ENCODE measurements around the gene MYH13.

The MYH13 gene

DNA sequence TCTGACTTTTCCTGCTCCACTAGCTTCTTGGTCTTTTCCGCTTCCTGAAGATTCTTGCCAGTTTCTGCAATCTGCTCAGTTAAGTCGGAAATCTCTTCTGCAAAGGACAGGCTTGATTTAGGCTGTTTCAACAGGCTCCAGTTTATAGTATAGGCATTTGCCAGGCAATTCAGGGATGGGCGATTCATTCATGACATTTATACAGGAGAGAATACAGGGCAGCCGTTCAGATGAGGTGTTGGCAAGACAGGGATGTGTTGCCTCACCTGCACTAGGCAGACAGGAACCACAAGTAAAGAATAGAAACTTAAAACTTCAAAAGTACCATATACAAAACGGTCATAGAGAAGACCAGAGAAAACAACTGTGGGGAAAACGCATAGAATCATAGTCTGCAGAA, 61.7 kb downstream of the MYH13 start:
- no peak for TF ChIP-seq HDGF (IDR thresholded peaks at IDR 0.05; ENCODE audit: borderline replicate concordance)
- no peak for TF ChIP-seq ARNT (IDR thresholded peaks at IDR 0.05)
- TF ChIP-seq ELF4 (IDR thresholded peaks at IDR 0.05): no peak
- no peak for TF ChIP-seq FOXM1 (IDR thresholded peaks at IDR 0.05; ENCODE audit: borderline replicate concordance)
- CTCF ChIA-PET: no interaction called here
- no peak for DNase-seq (ENCODE audit: extremely low spot score)
- POLR2A ChIA-PET: no interaction called here

DNA sequence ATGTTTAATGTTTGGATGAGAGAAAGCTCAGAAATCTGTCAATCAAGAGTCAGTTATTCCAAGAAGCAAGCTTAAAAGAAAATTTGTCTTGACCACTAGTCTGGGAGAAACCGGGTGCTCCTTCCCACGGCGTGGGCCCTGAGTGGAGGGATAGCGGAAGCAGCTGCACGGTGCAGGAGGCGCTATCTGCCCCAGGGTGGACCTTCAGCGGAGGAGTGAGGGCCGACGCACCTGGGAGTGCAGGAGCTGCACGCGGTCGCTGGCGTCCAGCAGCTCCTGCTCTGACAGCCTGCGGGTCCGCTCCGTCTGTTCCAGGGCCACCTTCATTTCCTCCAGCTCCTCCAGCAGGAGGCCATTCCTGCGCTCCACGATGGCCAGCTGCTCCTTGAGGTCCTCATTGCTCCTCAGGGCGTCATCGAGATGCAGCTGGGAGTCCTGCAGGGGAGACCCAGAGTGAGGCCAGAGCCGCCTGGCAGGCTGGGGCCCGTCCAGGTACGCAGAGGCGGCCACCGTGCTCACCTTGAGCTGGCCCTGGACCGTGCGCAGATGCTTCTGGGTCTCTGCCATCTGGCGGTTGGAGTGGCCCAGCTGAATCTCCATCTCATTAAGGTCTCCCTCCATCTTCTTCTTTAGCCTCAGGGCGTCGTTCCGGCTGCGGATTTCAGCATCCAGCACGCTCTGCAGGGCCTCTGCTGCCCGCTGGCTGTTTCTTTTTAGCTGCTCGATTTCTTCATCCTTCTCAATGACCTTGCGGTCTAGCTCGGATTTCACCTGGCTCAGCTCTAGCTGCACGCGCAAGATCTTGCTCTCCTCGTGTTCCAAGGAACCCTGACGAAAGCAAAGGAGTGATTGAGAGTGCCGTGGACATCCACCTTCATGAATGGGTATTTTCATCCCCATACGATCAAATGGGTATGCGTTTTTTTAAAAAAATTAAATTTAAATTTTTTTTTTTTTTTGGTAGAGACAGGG, 63.5 kb downstream of the MYH13 start:
- no peak for DNase-seq (ENCODE audit: extremely low spot score)
- TF ChIP-seq HDGF (IDR thresholded peaks at IDR 0.05; ENCODE audit: borderline replicate concordance) (no peak), SUZ12 (IDR thresholded peaks at IDR 0.05) (no peak), FOXA1 (IDR thresholded peaks at IDR 0.05) (no peak), L3MBTL2 (conservative IDR thresholded peaks at IDR 0.05) (no peak), BHLHE40 (IDR thresholded peaks at IDR 0.05; ENCODE audit: borderline replicate concordance) (no peak), FOXK2 (IDR thresholded peaks at IDR 0.05) (no peak), LEF1 (IDR thresholded peaks at IDR 0.05; ENCODE audit: borderline replicate concordance) (no peak), TARDBP (IDR thresholded peaks at IDR 0.05) (no peak), SP1 (IDR thresholded peaks at IDR 0.05) (no peak), ELF4 (IDR thresholded peaks at IDR 0.05) (no peak), ARNT (IDR thresholded peaks at IDR 0.05) (no peak), NFRKB (IDR thresholded peaks at IDR 0.05) (no peak), CTBP1 (IDR thresholded peaks at IDR 0.05; ENCODE audit: borderline replicate concordance) (no peak), FOXM1 (IDR thresholded peaks at IDR 0.05; ENCODE audit: borderline replicate concordance) (no peak), ZNF384 (IDR thresholded peaks at IDR 0.05) (no peak)
- TF ChIP-seq, protein P1, sequence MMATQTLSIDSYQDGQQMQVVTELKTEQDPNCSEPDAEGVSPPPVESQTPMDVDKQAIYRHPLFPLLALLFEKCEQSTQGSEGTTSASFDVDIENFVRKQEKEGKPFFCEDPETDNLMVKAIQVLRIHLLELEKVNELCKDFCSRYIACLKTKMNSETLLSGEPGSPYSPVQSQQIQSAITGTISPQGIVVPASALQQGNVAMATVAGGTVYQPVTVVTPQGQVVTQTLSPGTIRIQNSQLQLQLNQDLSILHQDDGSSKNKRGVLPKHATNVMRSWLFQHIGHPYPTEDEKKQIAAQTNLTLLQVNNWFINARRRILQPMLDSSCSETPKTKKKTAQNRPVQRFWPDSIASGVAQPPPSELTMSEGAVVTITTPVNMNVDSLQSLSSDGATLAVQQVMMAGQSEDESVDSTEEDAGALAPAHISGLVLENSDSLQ (IDR thresholded peaks at IDR 0.05): no peak
- ChIA-PET POLR2A (interaction anchor here (1.0 kb wide), 1 partner anchor 13 kb away, joined by 4 read pairs; no protein-coding TSS in a partner anchor), CTCF (no interaction called here)

DNA sequence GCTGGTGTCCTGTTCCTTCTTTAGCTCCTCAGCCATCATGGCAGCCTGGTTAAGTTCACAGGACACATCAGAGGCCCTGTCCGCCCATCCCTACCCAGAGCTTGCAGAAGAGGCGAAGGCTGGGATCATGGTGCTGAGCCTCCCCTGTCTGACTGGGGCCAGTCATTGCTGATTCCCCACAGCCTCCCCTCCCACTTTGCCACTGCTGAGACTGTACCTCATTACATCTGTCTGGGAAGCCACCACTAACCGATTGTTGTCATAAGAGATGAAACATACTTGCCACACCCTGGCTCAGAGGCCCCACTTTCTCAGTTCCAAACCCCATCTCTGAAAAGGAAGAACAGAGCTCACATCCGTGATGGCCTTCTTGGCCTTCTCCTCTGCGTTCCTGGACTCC, 66.2 kb downstream of the MYH13 start:
- no peak for DNase-seq (ENCODE audit: extremely low spot score)
- ChIA-PET POLR2A (no interaction called here), CTCF (no interaction called here)
- TF ChIP-seq ZNF384 (IDR thresholded peaks at IDR 0.05) (no peak), FOXA1 (IDR thresholded peaks at IDR 0.05) (no peak), CTBP1 (IDR thresholded peaks at IDR 0.05; ENCODE audit: borderline replicate concordance) (no peak), NFRKB (IDR thresholded peaks at IDR 0.05) (no peak), SP1 (IDR thresholded peaks at IDR 0.05) (no peak), FOXM1 (IDR thresholded peaks at IDR 0.05; ENCODE audit: borderline replicate concordance) (no peak), L3MBTL2 (conservative IDR thresholded peaks at IDR 0.05) (no peak), ELF4 (IDR thresholded peaks at IDR 0.05) (no peak), SUZ12 (IDR thresholded peaks at IDR 0.05) (no peak), TARDBP (IDR thresholded peaks at IDR 0.05) (no peak), FOXK2 (IDR thresholded peaks at IDR 0.05) (no peak), ARNT (IDR thresholded peaks at IDR 0.05) (no peak), BHLHE40 (IDR thresholded peaks at IDR 0.05; ENCODE audit: borderline replicate concordance) (no peak), HDGF (IDR thresholded peaks at IDR 0.05; ENCODE audit: borderline replicate concordance) (no peak), LEF1 (IDR thresholded peaks at IDR 0.05; ENCODE audit: borderline replicate concordance) (no peak)
- TF ChIP-seq, protein P1 (IDR thresholded peaks at IDR 0.05): no peak

DNA sequence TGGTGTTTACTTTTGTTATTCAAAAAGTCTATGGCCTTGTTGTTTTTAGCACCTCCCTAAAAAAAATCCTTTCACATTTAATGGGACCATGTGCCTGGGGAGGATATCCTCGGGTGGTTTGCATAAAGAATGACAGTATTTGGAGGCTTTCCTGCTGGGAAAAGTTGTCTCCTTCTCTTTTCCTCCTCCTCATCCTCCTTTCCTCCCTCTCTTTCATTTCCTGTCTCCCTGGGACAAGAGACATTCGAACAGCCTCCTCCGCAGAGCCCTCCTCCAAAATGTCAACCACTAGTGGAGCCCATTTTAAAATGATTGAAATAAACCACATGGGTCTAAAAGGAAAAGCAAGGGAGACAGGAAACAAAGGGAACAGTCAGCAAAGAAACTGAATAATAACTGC, 67.4 kb downstream of the MYH13 start:
- POLR2A ChIA-PET: no interaction called here
- TF ChIP-seq FOXA1 (IDR thresholded peaks at IDR 0.05): no peak
- no peak for TF ChIP-seq FOXM1 (IDR thresholded peaks at IDR 0.05; ENCODE audit: borderline replicate concordance)
- TF ChIP-seq L3MBTL2 (conservative IDR thresholded peaks at IDR 0.05): no peak
- TF ChIP-seq TARDBP (IDR thresholded peaks at IDR 0.05): no peak
- TF ChIP-seq FOXK2 (IDR thresholded peaks at IDR 0.05): no peak
- no peak for TF ChIP-seq ELF4 (IDR thresholded peaks at IDR 0.05)
- no peak for TF ChIP-seq HDGF (IDR thresholded peaks at IDR 0.05; ENCODE audit: borderline replicate concordance)
- TF ChIP-seq ZNF384 (IDR thresholded peaks at IDR 0.05): no peak
- no peak for TF ChIP-seq NFRKB (IDR thresholded peaks at IDR 0.05)
- TF ChIP-seq SP1 (IDR thresholded peaks at IDR 0.05): no peak
- no peak for TF ChIP-seq CTBP1 (IDR thresholded peaks at IDR 0.05; ENCODE audit: borderline replicate concordance)
- TF ChIP-seq ARNT (IDR thresholded peaks at IDR 0.05): no peak
- no peak for TF ChIP-seq LEF1 (IDR thresholded peaks at IDR 0.05; ENCODE audit: borderline replicate concordance)
- TF ChIP-seq BHLHE40 (IDR thresholded peaks at IDR 0.05; ENCODE audit: borderline replicate concordance): no peak
- TF ChIP-seq, protein P1 (IDR thresholded peaks at IDR 0.05): no peak
- no peak for TF ChIP-seq SUZ12 (IDR thresholded peaks at IDR 0.05)
- no peak for DNase-seq (ENCODE audit: extremely low spot score)
- CTCF ChIA-PET: interaction anchor here (0.6 kb wide), 1 partner anchor 331 kb away, joined by 3 read pairs; no protein-coding TSS in a partner anchor

DNA sequence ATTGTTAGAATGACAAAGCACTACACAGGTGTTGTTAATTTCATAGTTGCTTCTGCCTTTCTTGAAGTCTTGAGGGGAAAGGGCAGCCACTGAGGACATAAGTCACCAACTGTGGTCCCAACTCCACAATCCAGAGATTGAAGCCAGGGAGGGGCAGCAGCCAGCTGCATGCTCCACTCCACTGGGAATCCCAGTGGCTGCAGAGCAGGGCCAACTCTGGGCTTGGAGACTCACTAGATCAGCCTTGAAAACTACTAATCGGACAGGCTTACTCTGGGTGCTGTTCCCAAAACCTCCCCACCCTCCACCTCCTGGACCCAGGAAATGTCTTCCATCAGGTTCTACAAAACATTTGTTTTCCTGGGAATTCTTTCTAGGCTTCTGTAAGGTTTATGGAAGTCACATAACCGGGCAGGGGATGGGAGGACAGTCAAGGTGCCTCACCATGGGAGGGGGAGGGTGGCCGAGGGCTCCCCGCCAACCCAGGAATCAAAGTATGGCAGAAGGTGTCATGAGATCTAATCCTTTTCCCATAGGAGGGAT, 68.0 kb downstream of the MYH13 start:
- POLR2A ChIA-PET: no interaction called here
- CTCF ChIA-PET: no interaction called here
- no peak for DNase-seq (ENCODE audit: extremely low spot score)
- TF ChIP-seq LEF1 (IDR thresholded peaks at IDR 0.05; ENCODE audit: borderline replicate concordance) (no peak), ZNF384 (IDR thresholded peaks at IDR 0.05) (no peak), CTBP1 (IDR thresholded peaks at IDR 0.05; ENCODE audit: borderline replicate concordance) (no peak), FOXM1 (IDR thresholded peaks at IDR 0.05; ENCODE audit: borderline replicate concordance) (no peak), BHLHE40 (IDR thresholded peaks at IDR 0.05; ENCODE audit: borderline replicate concordance) (no peak), TARDBP (IDR thresholded peaks at IDR 0.05) (no peak), HDGF (IDR thresholded peaks at IDR 0.05; ENCODE audit: borderline replicate concordance) (no peak)

Measured in HEK293T (cell line).